Measurements from ENCODE around the gene ESRRA. TPM values are rescaled to one million over a fixed set of nuclear protein-coding genes. Genes with fewer than 3 reads are reported as not detected.

The ESRRA gene
- total and polyA plus RNA-seq, 9 of the 15 experiments (the other 6 are each of a cell fraction or from before 2014, with no cell fraction given) = 0.27 to 89.7 (median 23.7) TPM

- TF ChIP-seq ZBTB12 (CRISPR knock-in tag; IDR thresholded peaks at IDR 0.05) (peak; percentile 30; the same call in 1 of the 2 replicates), PCBP1 (IDR thresholded peaks at IDR 0.05; ENCODE audit: low read depth, low read length, poor library complexity, severe bottlenecking) (no peak), TBP (optimal IDR thresholded peaks at IDR 0.05; ENCODE audit: low read depth, low read length) (peak; percentile 77), NR2C2 (CRISPR knock-in tag; IDR thresholded peaks at IDR 0.05) (no peak; the same call in 1 of the 2 replicates), NR2C2 (tag; IDR thresholded peaks at IDR 0.05) (peak; percentile 88), CXXC5 (CRISPR knock-in tag; IDR thresholded peaks at IDR 0.05) (peak; percentile 60), EWSR1 (IDR thresholded peaks at IDR 0.05; ENCODE audit: borderline replicate concordance, low read depth, partially characterized antibody) (no peak), KLF1 (tag; IDR thresholded peaks at IDR 0.05) (0 out of 2 replicates have a peak, but pooled peaks have one; percentile 12), FOSL1 (tag; conservative IDR thresholded peaks at IDR 0.05) (peak; percentile 22; the same call in 1 of the 2 replicates), ZBTB34 (CRISPR knock-in tag; IDR thresholded peaks at IDR 0.05) (no peak), SUPT5H (IDR thresholded peaks at IDR 0.05) (peak; percentile 88), NFIC (IDR thresholded peaks at IDR 0.05) (peak; percentile 71; the same call in 1 of the 2 replicates), YY1 (IDR thresholded peaks at IDR 0.05; ENCODE audit: borderline replicate concordance in 1 of 3, control insufficient read depth in 1 of 3, extremely low read depth in 1 of 3, insufficient read depth in 3 of 3, insufficient read length in 1 of 3, insufficient replicate concordance in 2 of 3, low read depth in 1 of 3, low read length in 2 of 3) (peak in 2 of 3 experiments; percentile 35 to 73), ZNF77 (CRISPR knock-in tag; IDR thresholded peaks at IDR 0.05) (0 out of 2 replicates have a peak, but pooled peaks have one; percentile 54), EZH2 (IDR thresholded peaks at IDR 0.05; ENCODE audit: borderline replicate concordance, low read depth, low read length) (no peak), EGR1 (conservative IDR thresholded peaks at IDR 0.05) (peak; percentile 30; the same call in 1 of the 2 replicates), KAT2B (IDR thresholded peaks at IDR 0.05; ENCODE audit: low read depth, low read length) (no peak), POLR2H (tag; IDR thresholded peaks at IDR 0.05; ENCODE audit: low read depth) (peak; percentile 78), SIN3B (IDR thresholded peaks at IDR 0.05; ENCODE audit: low read depth) (peak; percentile 82; the same call in 1 of the 2 replicates), MAFK (IDR thresholded peaks at IDR 0.05; ENCODE audit: low read length) (peak; percentile 71), MBD2 (IDR thresholded peaks at IDR 0.05; ENCODE audit: borderline replicate concordance, low read depth) (peak; percentile 63; the same call in 1 of the 2 replicates), NFYB (IDR thresholded peaks at IDR 0.05; ENCODE audit: extremely low read depth, insufficient read length) (peak; percentile 80), XRCC4 (IDR thresholded peaks at IDR 0.05; ENCODE audit: extremely low read depth, insufficient read depth, insufficient read length) (no peak), ZEB2 (IDR thresholded peaks at IDR 0.05) (no peak), ZNF507 (tag; conservative IDR thresholded peaks at IDR 0.05) (no peak), CSDE1 (IDR thresholded peaks at IDR 0.05) (no peak), ETV1 (tag; conservative IDR thresholded peaks at IDR 0.05; ENCODE audit: low read depth) (peak; percentile 95), TAF7 (tag; IDR thresholded peaks at IDR 0.05) (peak; percentile 42; the same call in 1 of the 2 replicates), ELF1 (tag; IDR thresholded peaks at IDR 0.05) (peak; percentile 98)
Measured at GRCh38 chr11:64317325-64317960, 12.1 kb downstream of the ESRRA start, which contains the start of gene TRMT112 (continued).
